NCI-H526 (cell line): ENCODE measurements around the gene AP2S1.
"Not testable (repeated sequence)": the region's sequence is repeated elsewhere in the genome, so short reads cannot be mapped to it uniquely, and the experiment has no call there.

Experiments used
- DNase-seq, 2 experiments: peaks; one replicate each; lab custom pipeline; 2025; lab: John Stamatoyannopoulos, UW

Gene AP2S1

DNA sequence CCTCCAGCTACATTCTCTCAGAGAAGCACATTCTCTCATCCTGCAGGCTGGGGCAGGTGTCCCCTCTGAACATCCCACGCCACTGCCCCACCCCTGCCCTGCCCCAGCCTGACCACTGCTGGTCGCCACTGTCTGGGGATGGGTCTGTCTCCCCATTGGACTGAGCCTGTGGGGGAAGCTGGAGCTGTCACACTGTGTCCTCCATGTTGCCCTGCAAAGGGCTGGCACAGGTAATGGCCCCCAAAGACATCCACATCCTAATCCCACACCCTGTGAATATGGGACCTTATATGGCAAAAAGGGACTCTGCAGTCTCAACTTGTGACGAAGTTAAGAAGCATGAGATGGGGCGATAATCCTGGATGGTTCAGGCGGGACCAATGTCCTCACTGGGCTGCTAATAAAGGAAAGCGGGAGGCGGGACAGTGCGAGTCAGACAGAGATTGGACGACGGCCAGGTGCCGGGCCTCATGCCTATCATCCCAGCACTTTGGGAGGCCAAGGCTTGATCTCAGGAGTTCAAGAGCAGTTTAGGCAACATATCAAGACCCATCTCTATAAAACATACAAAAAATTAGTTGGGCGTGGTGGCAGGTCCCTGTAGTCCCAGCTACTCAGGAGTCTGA lies 9.1 kb downstream of the AP2S1 start:
- DNase-seq: no peak

DNA sequence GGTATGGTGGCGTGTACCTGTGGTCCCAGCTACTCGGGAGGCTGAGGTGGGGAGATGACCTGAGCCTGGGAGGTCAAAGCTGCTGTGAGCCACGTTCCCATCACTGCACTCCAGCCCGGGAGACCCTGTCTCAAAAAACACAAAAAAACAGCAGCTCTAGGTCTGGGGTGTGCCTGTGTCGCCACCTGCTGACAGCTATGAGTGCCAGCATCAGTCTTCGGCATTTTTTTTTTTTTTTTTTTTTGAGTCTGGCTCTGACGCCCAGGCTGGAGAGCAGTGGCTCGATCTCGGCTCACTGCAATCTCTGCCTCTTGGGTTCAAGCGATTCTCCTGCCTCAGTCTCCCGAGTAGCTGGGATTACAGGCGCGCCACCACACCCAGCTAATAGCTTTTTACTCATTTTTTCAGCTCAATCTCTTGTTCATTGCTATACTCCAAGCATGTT lies 10.1 kb downstream of the AP2S1 start:
- DNase-seq: peak; percentile 25 to 78

DNA sequence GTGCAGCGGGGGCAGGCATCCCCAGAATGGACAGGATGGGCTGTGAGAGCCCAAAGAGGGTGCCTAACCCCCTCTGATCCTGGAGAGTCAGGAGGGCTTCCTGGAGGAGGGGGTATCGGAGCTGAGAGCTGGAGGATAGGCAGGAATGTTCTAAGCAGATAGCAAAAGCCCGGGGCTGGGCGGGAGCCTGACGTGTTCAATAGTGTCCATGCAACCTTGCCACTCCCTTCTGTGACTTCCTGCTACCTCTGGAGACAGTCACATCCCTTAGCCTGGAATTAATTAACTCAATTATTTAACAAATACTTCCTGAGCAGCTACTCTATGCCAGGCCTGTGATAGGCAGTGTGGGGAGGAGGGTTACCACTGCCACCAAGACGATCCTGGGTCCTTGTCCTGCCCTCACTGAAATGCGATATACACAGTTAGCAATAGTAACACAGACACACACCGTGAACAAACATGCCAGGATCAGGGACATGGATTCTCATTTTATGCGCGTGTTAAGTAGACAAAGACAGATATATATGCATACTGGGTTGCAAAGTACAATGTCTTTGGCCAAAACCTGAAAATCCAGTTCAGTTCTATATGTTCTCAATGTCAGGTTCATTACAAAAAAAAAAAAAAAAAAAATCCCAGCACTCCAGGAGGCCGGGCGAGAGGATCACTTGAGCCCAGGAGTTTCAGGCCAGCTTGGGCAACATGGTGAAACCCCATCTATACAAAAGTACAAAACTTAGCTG lies 10.7 kb downstream of the AP2S1 start:
- DNase-seq: peak; percentile 16 to 40

DNA sequence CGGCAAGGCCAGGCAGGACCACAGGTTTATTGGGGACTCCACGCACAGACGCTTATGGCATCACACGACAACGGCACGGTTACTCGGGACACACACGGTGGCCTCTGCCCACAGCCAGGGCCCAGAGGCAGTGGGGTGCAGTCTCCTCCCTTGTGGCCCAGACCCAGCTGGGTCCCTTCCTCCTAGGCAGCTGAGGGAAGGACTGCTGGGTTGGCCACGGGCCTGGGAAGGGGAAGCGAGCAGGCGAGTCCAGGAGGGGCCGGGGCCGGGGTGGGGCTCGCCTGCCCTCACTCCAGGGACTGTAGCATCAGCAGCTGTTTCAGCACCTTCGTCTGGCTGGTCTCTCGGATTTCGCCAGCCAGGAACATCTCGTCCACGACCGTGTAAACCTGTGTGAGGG lies 12.5 kb downstream of the AP2S1 start:
- no peak for DNase-seq

GRCh38 chr19:46834984-46835383 lies 15.7 kb downstream of the AP2S1 start:
- DNase-seq: no peak

GRCh38 chr19:46834121-46834520 lies 16.5 kb downstream of the AP2S1 start:
- no peak for DNase-seq

GRCh38 chr19:46830864-46831263 lies 19.8 kb downstream of the AP2S1 start:
- DNase-seq: no peak

DNA sequence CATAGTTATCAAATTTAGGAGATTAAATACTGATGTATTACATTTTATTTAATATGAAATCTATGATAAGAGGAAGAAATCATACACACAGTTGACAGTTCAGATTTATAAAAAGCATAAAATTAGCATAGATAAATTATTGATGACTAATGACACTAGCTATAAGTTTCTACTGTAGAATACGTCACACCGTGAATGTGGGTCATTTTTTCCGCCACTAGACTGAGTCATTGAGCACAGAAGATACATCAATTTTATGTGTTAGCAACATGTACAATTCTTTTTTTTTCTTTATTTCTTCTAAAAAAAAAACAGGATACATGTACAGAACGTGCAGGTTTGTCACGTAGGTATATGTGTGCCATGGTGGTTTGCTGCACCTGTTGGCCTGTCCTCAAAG lies 22.2 kb downstream of the AP2S1 start:
- no peak for DNase-seq

- no peak for DNase-seq
Measured at GRCh38 chr19:46825731-46826055, 25.0 kb downstream of the AP2S1 start.

DNA sequence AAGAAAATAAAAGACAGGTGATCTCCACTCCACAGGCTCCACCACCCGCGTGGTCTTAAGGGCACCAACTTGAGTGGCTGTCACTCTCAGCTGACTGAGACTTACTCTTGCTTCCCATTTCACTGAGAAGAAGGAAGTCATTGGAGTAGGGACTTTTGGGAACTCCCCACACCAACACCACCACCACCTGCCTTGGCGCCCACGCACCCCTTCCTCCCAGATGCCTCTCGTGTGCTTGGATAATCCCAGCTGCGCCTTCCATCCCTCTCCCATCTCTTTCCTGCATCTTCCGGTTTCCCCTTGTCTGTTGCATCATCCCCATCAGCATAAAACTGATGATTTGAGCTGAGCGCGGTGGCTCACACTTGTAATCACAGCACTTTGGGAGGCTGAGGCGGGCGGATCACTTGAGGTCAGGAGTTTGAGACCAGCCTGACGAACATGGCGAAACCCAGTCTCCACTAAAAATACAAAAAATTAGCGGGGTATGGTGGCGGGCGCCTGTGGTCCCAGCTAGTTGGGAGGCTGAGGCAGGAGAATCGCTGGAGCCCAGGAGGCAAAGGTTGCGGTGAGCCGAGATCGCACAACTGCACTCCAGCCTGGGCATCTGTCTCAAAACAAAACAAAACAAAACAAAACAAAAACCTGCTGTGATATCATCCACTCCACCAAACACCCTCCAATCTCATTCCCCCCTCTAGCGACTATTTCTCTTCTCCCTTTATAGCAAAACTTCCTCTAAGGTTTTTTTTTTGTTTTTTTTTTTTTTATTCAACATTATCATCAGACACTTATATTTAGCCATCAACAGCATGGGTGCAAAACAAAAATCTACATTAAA lies 25.5 kb downstream of the AP2S1 start:
- no peak for DNase-seq

DNA sequence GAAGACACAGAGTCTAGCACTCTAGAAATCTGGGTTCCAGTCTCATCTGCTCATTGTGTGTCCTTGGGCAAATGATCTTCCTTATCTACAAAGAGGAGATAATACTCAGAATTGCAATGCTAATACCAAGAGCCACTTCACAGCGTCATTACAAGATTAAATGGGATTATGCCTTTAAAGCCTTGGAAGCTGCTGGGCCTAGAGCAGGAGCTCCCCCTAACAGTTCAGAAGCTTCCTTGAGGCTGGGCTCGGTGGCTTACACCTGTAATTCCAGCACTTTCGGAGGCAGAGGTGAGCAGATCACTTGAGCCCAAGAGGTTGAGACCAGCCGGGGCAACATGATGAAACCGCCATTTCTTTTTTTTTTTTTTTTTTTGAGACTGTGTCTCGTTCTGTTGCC lies 27.6 kb downstream of the AP2S1 start:
- DNase-seq: no peak

GRCh38 chr19:46822410-46822787 lies 28.2 kb downstream of the AP2S1 start:
- DNase-seq: not testable (repeated sequence)

GRCh38 chr19:46821512-46822409 lies 28.9 kb downstream of the AP2S1 start:
- DNase-seq: no peak

DNA sequence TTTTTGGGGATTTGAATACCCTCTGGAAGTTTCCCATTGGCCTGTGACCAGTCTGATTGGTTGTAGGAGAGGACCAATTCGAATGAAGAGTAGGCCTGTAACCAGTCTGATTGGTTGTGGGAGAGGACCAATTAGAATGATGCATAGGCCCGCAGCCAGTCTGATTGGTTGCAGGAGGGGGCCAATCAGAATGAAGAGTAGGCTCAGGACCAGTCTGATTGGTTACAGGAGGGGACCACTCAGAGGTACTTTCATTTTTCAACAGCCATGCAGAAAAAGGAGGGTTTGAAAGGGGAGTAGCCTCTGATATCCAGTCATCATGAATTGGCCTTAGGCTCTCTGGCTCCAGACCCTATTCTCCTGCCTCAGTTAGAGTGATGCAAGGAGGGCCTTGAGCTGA lies 31.8 kb downstream of the AP2S1 start:
- no peak for DNase-seq

- DNase-seq: no peak
Measured at GRCh38 chr19:46815833-46816627, 34.6 kb downstream of the AP2S1 start.

- DNase-seq: no peak
Measured at GRCh38 chr19:46813839-46814358, 36.7 kb downstream of the AP2S1 start.

DNA sequence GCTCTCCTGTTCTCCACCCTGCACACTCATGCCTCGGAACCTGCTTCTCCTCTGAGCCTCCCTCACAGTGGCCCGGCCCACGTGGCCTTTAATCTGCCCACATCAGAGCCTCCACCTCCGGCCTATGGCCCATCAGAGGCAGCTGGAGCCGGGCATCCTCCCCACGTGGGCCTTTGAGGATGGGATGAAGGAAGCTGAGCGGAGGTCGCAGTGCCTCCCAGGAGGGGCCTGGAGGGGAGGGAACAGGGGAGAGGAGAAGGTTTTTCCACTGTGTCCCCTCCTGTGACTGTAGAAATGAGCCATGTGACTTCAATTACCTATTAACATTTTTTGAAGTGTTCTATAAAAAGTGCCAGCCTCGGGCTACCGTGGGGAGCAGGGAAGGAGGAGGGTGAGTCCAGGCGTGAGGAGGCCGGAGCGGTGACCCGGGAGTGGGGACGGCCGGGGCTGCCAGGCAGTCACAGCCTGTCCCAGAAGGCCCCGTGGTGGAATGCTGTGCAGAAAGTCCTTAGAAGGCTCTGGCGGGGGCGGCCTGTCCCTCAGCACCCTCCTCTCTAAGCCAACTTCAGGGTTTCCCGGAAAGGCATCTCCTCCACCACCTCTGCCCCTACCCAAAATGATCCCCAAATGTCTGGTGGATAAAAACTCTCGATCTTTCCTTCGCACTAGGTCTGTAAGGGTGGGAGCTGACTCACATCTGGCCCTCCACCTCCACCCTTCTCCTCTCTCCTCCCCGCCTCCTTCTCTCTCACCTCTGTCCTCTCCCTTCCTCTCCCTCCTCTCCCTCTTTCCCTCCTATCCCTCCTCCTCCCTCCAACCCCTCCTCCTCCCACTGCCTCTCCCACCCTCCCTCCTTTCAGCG lies 37.4 kb downstream of the AP2S1 start:
- DNase-seq: no peak

GRCh38 chr19:46809534-46810272 lies 40.9 kb downstream of the AP2S1 start:
- no peak for DNase-seq

GRCh38 chr19:46806656-46807055 lies 44.0 kb downstream of the AP2S1 start:
- DNase-seq: no peak
